MM.1S (cell line): ENCODE measurements around the gene CBFB.

ENCODE experiments used
- DNase-seq: peaks from one replicate; pipeline ENCODE4 v3.0.0-alpha.2; 2015
- H2AFZ ChIP-seq: fragments of 300-600 bp; sonication (generic); 2 replicates; pipeline ENCODE4 v1.6.0; 2016; ENCODE audit warnings: antibody characterized with exemption, low read length
- H3F3A ChIP-seq: fragments of 300-600 bp; sonication (generic); 2 replicates; pipeline ENCODE4 v1.6.1; 2016; ENCODE audit warnings: mild to moderate bottlenecking, antibody characterized with exemption, low read length, moderate library complexity, mixed read lengths; ENCODE audit not compliant: insufficient read depth
- H3K27ac ChIP-seq: fragments of 300-600 bp; sonication (generic); 2 replicates; pipeline ENCODE4 v1.5.1; 2016; ENCODE audit warnings: mild to moderate bottlenecking, low read length
- H3K27me3 ChIP-seq: fragments of 300-600 bp; sonication (generic); replicated peaks from 2 replicates; pipeline ENCODE4 v1.6.0; 2016; ENCODE audit warnings: low read length; ENCODE audit not compliant: insufficient read depth
- H3K36me3 ChIP-seq: fragments of 300-600 bp; sonication (generic); replicated peaks from 2 replicates; pipeline ENCODE4 v1.6.1; 2016; ENCODE audit warnings: mild to moderate bottlenecking, low read length, mixed read lengths; ENCODE audit not compliant: insufficient read depth
- H3K4me1 ChIP-seq: fragments of 300-600 bp; sonication (generic); 2 replicates; pipeline ENCODE4 v1.6.1; 2016; ENCODE audit warnings: low read length, mixed read lengths
- H3K4me2 ChIP-seq: fragments of 300-600 bp; sonication (generic); 2 replicates; pipeline ENCODE4 v1.6.0; 2016; ENCODE audit warnings: low read depth, low read length
- H3K4me3 ChIP-seq: fragments of 300-600 bp; sonication (generic); 2 replicates; pipeline ENCODE4 v1.5.1; 2016; ENCODE audit warnings: low read length, mixed read lengths
- H3K79me2 ChIP-seq: fragments of 300-600 bp; sonication (generic); 2 replicates; pipeline ENCODE4 v1.6.1; 2016; ENCODE audit warnings: mixed run types, low read length, mixed read lengths
- H3K9ac ChIP-seq: fragments of 300-600 bp; sonication (generic); 2 replicates; pipeline ENCODE4 v1.6.1; 2016; ENCODE audit warnings: low read length, mixed read lengths
- H3K9me2 ChIP-seq: fragments of 300-600 bp; sonication (generic); replicated peaks from 2 replicates; pipeline ENCODE4 v1.6.1; 2016; ENCODE audit warnings: mild to moderate bottlenecking, low read length, mixed read lengths; ENCODE audit not compliant: insufficient read depth
- H3K9me3 ChIP-seq: fragments of 300-600 bp; sonication (generic); replicated peaks from 2 replicates; pipeline ENCODE4 v1.6.1; 2016; ENCODE audit warnings: mild to moderate bottlenecking, low read length, mixed read lengths; ENCODE audit not compliant: insufficient read depth
- H4K20me1 ChIP-seq: fragments of 300-600 bp; sonication (generic); 2 replicates; pipeline ENCODE4 v1.6.1; 2016; ENCODE audit warnings: mild to moderate bottlenecking, low read length, moderate library complexity, mixed read lengths; ENCODE audit not compliant: insufficient read depth
- EZH2 ChIP-seq: fragments of 300-600 bp; sonication (generic); optimal IDR thresholded peaks from 2 replicates; pipeline ENCODE3; 2017; ENCODE audit warnings: low read depth, mild to moderate bottlenecking, antibody characterized with exemption, low read length, mixed read lengths
- EZH2phosphoT487 ChIP-seq: fragments of 300-600 bp; sonication (generic); IDR thresholded peaks from 2 replicates; pipeline ENCODE4 v1.6.1; 2018; ENCODE audit warnings: antibody characterized with exemption, low read length
- TF ChIP-seq, protein P1 (sequence below): fragments of 300-600 bp; sonication (generic); IDR thresholded peaks from 2 replicates; pipeline ENCODE4 v1.5.1; 2016; ENCODE audit warnings: antibody characterized with exemption, low read length, mixed read lengths

Gene CBFB

GRCh38 chr16:66996324-66996982 lies 32.5 kb upstream of the CBFB start:
- Histone ChIP-seq H3K36me3 (no peaks in the 10 kb centered on the region), H3K4me2 (no peak overlapping the region), H3F3A (no peaks in the 10 kb centered on the region), H3K27ac (no peak overlapping the region), H3K9me2 (no peaks in the 10 kb centered on the region), H3K9ac (no peak overlapping the region), H3K9me3 (no peaks in the 10 kb centered on the region), H3K27me3 (no peaks in the 10 kb centered on the region), H3K79me2 (no peaks in the 10 kb centered on the region), H2AFZ (no peak overlapping the region), H3K4me3 (no peak overlapping the region), H3K4me1 (no peaks in the 10 kb centered on the region), H4K20me1 (no peaks in the 10 kb centered on the region)
- no peak for DNase-seq
- no peak for TF ChIP-seq EZH2phosphoT487

- no peaks in the 10 kb centered on the region for H3F3A ChIP-seq
- no peaks in the 10 kb centered on the region for H4K20me1 ChIP-seq
- no peaks in the 10 kb centered on the region for H3K36me3 ChIP-seq
- H2AFZ ChIP-seq, result no peak overlapping the region
- H3K4me1 ChIP-seq, result no peaks in the 10 kb centered on the region
- no peak overlapping the region for H3K9ac ChIP-seq
- H3K79me2 ChIP-seq, result no peaks in the 10 kb centered on the region
- H3K9me2 ChIP-seq, result no peaks in the 10 kb centered on the region
- no peak overlapping the region for H3K4me3 ChIP-seq
- no peaks in the 10 kb centered on the region for H3K27me3 ChIP-seq
- no peak for DNase-seq
- no peaks in the 10 kb centered on the region for H3K9me3 ChIP-seq
- TF ChIP-seq EZH2phosphoT487 (no peak), EZH2 (no peak)
- TF ChIP-seq, protein P1, sequence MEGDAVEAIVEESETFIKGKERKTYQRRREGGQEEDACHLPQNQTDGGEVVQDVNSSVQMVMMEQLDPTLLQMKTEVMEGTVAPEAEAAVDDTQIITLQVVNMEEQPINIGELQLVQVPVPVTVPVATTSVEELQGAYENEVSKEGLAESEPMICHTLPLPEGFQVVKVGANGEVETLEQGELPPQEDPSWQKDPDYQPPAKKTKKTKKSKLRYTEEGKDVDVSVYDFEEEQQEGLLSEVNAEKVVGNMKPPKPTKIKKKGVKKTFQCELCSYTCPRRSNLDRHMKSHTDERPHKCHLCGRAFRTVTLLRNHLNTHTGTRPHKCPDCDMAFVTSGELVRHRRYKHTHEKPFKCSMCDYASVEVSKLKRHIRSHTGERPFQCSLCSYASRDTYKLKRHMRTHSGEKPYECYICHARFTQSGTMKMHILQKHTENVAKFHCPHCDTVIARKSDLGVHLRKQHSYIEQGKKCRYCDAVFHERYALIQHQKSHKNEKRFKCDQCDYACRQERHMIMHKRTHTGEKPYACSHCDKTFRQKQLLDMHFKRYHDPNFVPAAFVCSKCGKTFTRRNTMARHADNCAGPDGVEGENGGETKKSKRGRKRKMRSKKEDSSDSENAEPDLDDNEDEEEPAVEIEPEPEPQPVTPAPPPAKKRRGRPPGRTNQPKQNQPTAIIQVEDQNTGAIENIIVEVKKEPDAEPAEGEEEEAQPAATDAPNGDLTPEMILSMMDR, result no peak
- no peak overlapping the region for H3K27ac ChIP-seq
- H3K4me2 ChIP-seq, result no peak overlapping the region
Measured at GRCh38 chr16:66996983-66997358, 32.0 kb upstream of the CBFB start.

GRCh38 chr16:67000384-67001351 lies 28.3 kb upstream of the CBFB start:
- no peaks in the 10 kb centered on the region for H3K9me2 ChIP-seq
- no peak overlapping the region for H3K9ac ChIP-seq
- no peak for DNase-seq
- no peaks in the 10 kb centered on the region; the same call in 1 of the 2 replicates for H3K27me3 ChIP-seq
- no peaks in the 10 kb centered on the region for H3K79me2 ChIP-seq
- H3K9me3 ChIP-seq, result no peaks in the 10 kb centered on the region
- no peaks in the 10 kb centered on the region for H4K20me1 ChIP-seq
- H3K4me3 ChIP-seq, result peak overlapping the region; percentile 20; the same call in 1 of the 2 replicates
- H3K36me3 ChIP-seq, result no peaks in the 10 kb centered on the region
- H3K4me1 ChIP-seq, result no peaks in the 10 kb centered on the region
- no peaks in the 10 kb centered on the region for H3F3A ChIP-seq
- no peak overlapping the region; the same call in 1 of the 2 replicates for H2AFZ ChIP-seq
- H3K4me2 ChIP-seq, result peak overlapping the region; percentile 55; the same call in 1 of the 2 replicates
- no peak overlapping the region for H3K27ac ChIP-seq
- TF ChIP-seq EZH2, result no peak
- TF ChIP-seq, protein P1, result no peak
- no peak for TF ChIP-seq EZH2phosphoT487
